HFF-Myc (cell line): ENCODE measurements around the gene MAP3K7.

Source experiments
- DNase-seq: peaks from one replicate; pipeline ENCODE4 v3.0.0-alpha.2; 2011; ENCODE audit warnings: low read depth; ENCODE audit errors: extremely low read depth
- H3K4me3 ChIP-seq: replicated peaks from 2 replicates; pipeline ENCODE4 v1.5.1; 2011; ENCODE audit warnings: low read depth, mild to moderate bottlenecking, control low read depth, low read length
- CTCF ChIP-seq: IDR thresholded peaks from 2 replicates; pipeline ENCODE4 v1.5.1; 2012; ENCODE audit warnings: mild to moderate bottlenecking, low read depth, low read length, control low read depth; ENCODE audit errors: missing control alignments

Gene MAP3K7

GRCh38 chr6:90596967-90597539 is 10.2 kb upstream of the MAP3K7 start:
- DNase-seq = no peak
- no peak overlapping the region for H3K4me3 ChIP-seq
- no peak for TF ChIP-seq CTCF

- no peak for DNase-seq
- H3K4me3 ChIP-seq = no peak overlapping the region
- no peak for TF ChIP-seq CTCF
Measured at GRCh38 chr6:90595854-90596253, 9.0 kb upstream of the MAP3K7 start.

- DNase-seq = no peak
- no peak for TF ChIP-seq CTCF
- peak overlapping the region; percentile 98 for H3K4me3 ChIP-seq
Measured at GRCh38 chr6:90586546-90586835, 381 bp downstream of the MAP3K7 start.

GRCh38 chr6:90584636-90585255 is 2.1 kb downstream of the MAP3K7 start:
- peak overlapping the region; percentile 98 for H3K4me3 ChIP-seq
- DNase-seq = no peak
- no peak for TF ChIP-seq CTCF

- no peak for TF ChIP-seq CTCF
- no peak overlapping the region for H3K4me3 ChIP-seq
- DNase-seq = no peak
Measured at GRCh38 chr6:90583836-90584481, 2.9 kb downstream of the MAP3K7 start.

GRCh38 chr6:90583179-90583835 is 3.6 kb downstream of the MAP3K7 start:
- no peak for DNase-seq
- no peak for TF ChIP-seq CTCF
- H3K4me3 ChIP-seq = no peak overlapping the region
